CD4-positive, alpha-beta memory T cell (primary cell): Measurements from ENCODE around the gene PTPN7. TPM values are rescaled to one million over a fixed set of nuclear protein-coding genes. Genes with fewer than 3 reads are reported as not detected.
A peak's percentile ranks its signal among the peaks of the same experiment; 100 is the strongest.

Experiments used
- CTCF ChIA-PET: fragments of 350-600 bp; sonication (Branson Sonifier 250); formaldehyde crosslinking; loops from one replicate; lab custom pipeline; 2021; ENCODE audit warnings: inconsistent platforms; ENCODE audit not compliant: partially characterized antibody; lab: Charles Lee
- POLR2A ChIA-PET: fragments of 350-600 bp; sonication (Branson Sonifier 250); formaldehyde crosslinking; loops from one replicate; lab custom pipeline; 2021; ENCODE audit not compliant: partially characterized antibody; lab: Charles Lee
- DNase-seq, 5 donors: peaks; one replicate each; pipeline versions ENCODE4 v3.0.0 to v3.0.0-alpha.2; 2020 to 2022; ENCODE audit warnings: mixed read lengths in 1 of 5
- H3K27ac ChIP-seq: one replicate; pipeline ENCODE4 v1.7.0; 2013; ENCODE audit warnings: low read depth, low read length
- H3K27me3 ChIP-seq: 2 replicates; pipeline ENCODE4 v1.7.0; 2013; ENCODE audit warnings: mild to moderate bottlenecking, low read length, moderate library complexity; ENCODE audit not compliant: insufficient read depth
- H3K36me3 ChIP-seq: 2 replicates; pipeline ENCODE4 v1.7.0; 2013; ENCODE audit warnings: mild to moderate bottlenecking, low read length, moderate library complexity; ENCODE audit not compliant: insufficient read depth
- H3K4me1 ChIP-seq: 2 replicates; pipeline ENCODE4 v1.7.0; 2013; ENCODE audit warnings: mild to moderate bottlenecking, low read length, moderate library complexity; ENCODE audit not compliant: insufficient read depth
- H3K4me3 ChIP-seq, 2 donors: one replicate each; pipeline ENCODE4 v1.7.0; 2013; ENCODE audit warnings: low read length in 2 of 2, mild to moderate bottlenecking in 1 of 2
- H3K9me3 ChIP-seq, 2 donors: one replicate each; pipeline ENCODE4 v1.7.0; 2013; ENCODE audit warnings: low read length in 2 of 2, control low read depth in 1 of 2; ENCODE audit not compliant: control insufficient read depth in 1 of 2
- H3K27ac Mint-ChIP-seq, 7 donors: one replicate each; pipeline ENCODE4 v1.8.0; 2020 to 2021; ENCODE audit warnings: mixed read lengths in 7 of 7, mild to moderate bottlenecking in 6 of 7, inconsistent platforms in 3 of 7, moderate library complexity in 3 of 7
- H3K27me3 Mint-ChIP-seq, 2 donors: one replicate each; pipeline ENCODE4 v1.8.0; 2020 to 2021; ENCODE audit warnings: mixed read lengths in 2 of 2
- H3K36me3 Mint-ChIP-seq, 2 donors: one replicate each; pipeline ENCODE4 v1.8.0; 2020 to 2021; ENCODE audit warnings: mixed read lengths in 2 of 2, inconsistent platforms in 1 of 2, mild to moderate bottlenecking in 1 of 2
- H3K4me1 Mint-ChIP-seq, 4 donors: one replicate each; pipeline ENCODE4 v1.8.0; 2020 to 2021; ENCODE audit warnings: mixed read lengths in 4 of 4, mild to moderate bottlenecking in 1 of 4
- H3K4me3 Mint-ChIP-seq, 8 donors: one replicate each; pipeline ENCODE4 v1.8.0; 2020 to 2021; ENCODE audit warnings: mixed read lengths in 8 of 8, mild to moderate bottlenecking in 7 of 8, moderate library complexity in 6 of 8, inconsistent platforms in 3 of 8
- H3K9me3 Mint-ChIP-seq, 8 donors: one replicate each; pipeline ENCODE4 v1.8.0; 2020 to 2021; ENCODE audit warnings: mixed read lengths in 8 of 8, mild to moderate bottlenecking in 5 of 8, inconsistent platforms in 3 of 8, moderate library complexity in 1 of 8
- intact Hi-C: fragments of 100-400 bp; cut with micrococcal nuclease; formaldehyde crosslinking; loops from one replicate; pipeline ENCODE4 v1.15.1; 2023
- polyA plus RNA-seq, 2 donors: library from polyadenylated mRNA; unstranded; fragments of 300-500 nt; fragmentation: Illumina TruSeq; gene quantifications; one replicate each; pipeline ENCODE4 v1.2.3, GENCODE V29; 2021
- total RNA-seq, 2 experiments: library from RNA; stranded (reverse); gene quantifications; one replicate each; pipeline ENCODE4 v1.2.3, GENCODE V29; 2021

The PTPN7 gene
- total and polyA plus RNA-seq, 4 experiments from 2014 or later = 50.5 to 84.1 (median 68.0) TPM

DNA sequence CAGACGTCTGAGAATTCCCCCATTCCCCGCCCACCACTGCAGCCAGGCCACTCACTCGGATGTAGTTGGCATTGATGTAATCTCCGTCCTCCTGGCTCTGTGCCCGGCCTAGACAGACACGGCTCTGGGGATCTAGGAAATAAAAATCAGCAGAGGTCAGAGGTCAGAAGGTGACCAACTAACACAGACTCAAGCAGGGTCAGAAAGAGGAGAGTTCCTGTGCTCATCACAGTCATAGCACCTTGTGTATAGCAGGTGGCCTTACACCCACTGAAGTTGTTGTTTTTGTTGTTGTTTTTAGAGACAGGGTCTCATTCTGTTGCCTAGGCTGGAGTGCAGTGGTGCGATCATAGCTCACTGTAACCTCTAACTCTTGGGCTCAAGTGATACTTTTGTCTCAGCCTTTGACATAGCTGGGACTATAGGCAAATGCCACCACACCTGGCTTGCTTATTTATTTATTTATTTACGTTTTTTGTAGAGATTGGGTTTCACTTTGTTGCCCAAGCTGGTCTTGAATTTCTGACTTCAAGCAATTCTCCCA is 4.9 kb downstream of the PTPN7 start:
- Mint-ChIP-seq H3K36me3 (peaks cover 38 to 74% of the 10 kb centered on the region in 2 donors), H3K4me1 (peaks cover 34 to 64% (median 50%) of the 10 kb centered on the region in 4 donors), H3K9me3 (no peaks in the 10 kb centered on the region), H3K4me3 (peak overlapping the region in 1 of 8 donors; percentile 11), H3K27me3 (no peaks in the 10 kb centered on the region), H3K27ac (peak overlapping the region; percentile 72 to 95 (median 89))
- ChIA-PET POLR2A (interaction anchor here (1.3 to 10.7 kb wide), 3 partner anchors 6 to 11 kb away, joined by 7 to 164 read pairs (median 30); partner anchors contain the start of genes ARL8A and PTPN7), CTCF (interaction anchor here (0.6 to 4.8 kb wide), 24 partner anchors 8 to 226 kb away, joined by 3 to 40 read pairs (median 4); partner anchors contain the start of genes ARL8A and LGR6)
- Histone ChIP-seq H3K4me3 (no peak overlapping the region), H3K36me3 (peaks cover 64% of the 10 kb centered on the region), H3K4me1 (peaks cover 56% of the 10 kb centered on the region), H3K27ac (peak overlapping the region; percentile 56), H3K9me3 (no peaks in the 10 kb centered on the region), H3K27me3 (no peaks in the 10 kb centered on the region)
- intact Hi-C loops = loop anchor here (2.0 kb wide), 1 partner anchor 29 kb away; no protein-coding TSS in a partner anchor
- peak in 1 of 5 donors; percentile 50 for DNase-seq

DNA sequence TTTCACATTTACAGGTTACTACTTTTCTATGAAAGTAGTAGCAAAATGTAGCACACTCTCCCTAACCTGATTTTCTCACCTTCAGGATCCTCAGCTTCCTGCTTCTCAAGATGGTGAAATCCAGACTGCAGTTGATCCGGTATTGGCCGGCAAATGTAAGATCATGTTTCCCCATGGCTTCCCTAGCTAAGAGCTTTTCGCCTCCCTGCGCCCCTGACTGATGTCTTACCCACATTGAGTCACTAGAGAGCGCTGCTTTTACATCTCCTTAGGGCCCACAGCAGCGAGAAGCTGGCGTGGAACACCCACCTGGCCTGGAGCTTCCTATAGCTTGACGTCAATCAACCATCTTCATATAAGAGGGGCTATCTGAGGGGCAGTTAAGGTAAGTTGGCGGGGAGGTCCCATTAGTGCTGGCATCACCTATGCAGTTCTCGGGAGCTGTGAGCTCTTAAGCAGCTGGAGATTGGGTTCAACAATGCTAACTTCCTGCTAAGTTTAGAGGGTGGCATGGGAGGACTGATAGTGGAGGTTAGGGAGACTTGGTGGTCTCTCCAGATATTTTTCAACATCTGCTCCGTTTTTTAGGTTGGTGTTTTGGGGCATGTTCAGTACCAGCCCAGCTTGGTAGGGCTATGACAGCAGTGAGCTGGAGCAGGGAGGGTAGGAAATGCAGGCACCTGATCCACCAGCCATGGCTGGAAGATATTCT is 5.5 kb downstream of the PTPN7 start:
- peak; percentile 58 to 70 (median 64) for DNase-seq
- peaks cover 55% of the 10 kb centered on the region for H3K4me1 ChIP-seq
- H3K27me3 ChIP-seq = no peaks in the 10 kb centered on the region
- peak overlapping the region in 4 of 8 donors; percentile 26 to 61 (median 39) for H3K4me3 Mint-ChIP-seq
- intact Hi-C loops = loop anchor here (2.0 kb wide), 1 partner anchor 30 kb away; no protein-coding TSS in a partner anchor
- H3K36me3 ChIP-seq = peaks cover 70% of the 10 kb centered on the region
- ChIA-PET POLR2A (interaction anchor here (0.6 to 10.7 kb wide), 6 partner anchors 7 to 120 kb away, joined by 3 to 164 read pairs (median 5); partner anchors contain the start of genes ARL8A and PTPN7), CTCF (interaction anchor here (0.6 to 4.8 kb wide), 26 partner anchors 8 to 565 kb away, joined by 3 to 40 read pairs (median 3); partner anchors contain the start of genes ARL8A and LGR6)
- H3K36me3 Mint-ChIP-seq = peaks cover 39 to 75% of the 10 kb centered on the region in 2 donors
- peak overlapping the region; percentile 72 to 95 (median 90) for H3K27ac Mint-ChIP-seq
- no peaks in the 10 kb centered on the region for H3K9me3 Mint-ChIP-seq
- H3K4me1 Mint-ChIP-seq = peaks cover 32 to 60% (median 48%) of the 10 kb centered on the region in 4 donors
- H3K27me3 Mint-ChIP-seq = no peaks in the 10 kb centered on the region
- H3K9me3 ChIP-seq = no peaks in the 10 kb centered on the region
- H3K27ac ChIP-seq = peak overlapping the region; percentile 56
- no peak overlapping the region for H3K4me3 ChIP-seq

DNA sequence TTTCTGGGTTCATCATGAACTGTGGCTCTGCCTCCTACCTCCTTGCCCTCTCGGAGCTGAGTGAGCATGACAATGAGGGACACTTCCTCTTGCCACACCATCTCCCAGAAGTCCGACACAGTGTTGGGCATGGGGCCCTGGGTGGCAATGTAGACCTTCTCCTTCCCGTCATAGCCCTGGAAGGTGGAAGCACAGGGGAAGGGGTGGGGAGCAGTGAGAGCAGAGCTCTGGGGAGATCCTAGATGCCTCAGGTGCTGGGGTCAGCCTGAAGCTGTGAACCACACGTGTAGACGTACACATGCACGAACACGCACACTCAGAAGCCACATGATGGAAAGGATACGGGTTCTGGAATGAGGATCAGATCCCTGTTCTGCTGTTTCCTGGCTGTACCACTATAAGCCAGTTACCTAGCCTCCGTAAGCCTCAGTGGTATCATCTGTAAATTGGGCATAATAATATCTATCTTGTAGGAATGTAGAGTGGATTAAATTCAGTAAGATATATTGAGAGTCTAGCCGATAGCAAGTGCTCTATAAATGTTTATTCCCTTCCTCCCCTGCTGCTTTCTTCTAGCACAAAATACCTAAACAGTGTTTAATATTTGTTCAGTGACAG is 6.1 kb downstream of the PTPN7 start:
- H3K4me1 ChIP-seq = peaks cover 52% of the 10 kb centered on the region
- ChIA-PET CTCF (interaction anchor here (0.8 to 4.8 kb wide), 20 partner anchors 8 to 565 kb away, joined by 3 to 40 read pairs (median 4); partner anchors contain the start of gene LGR6), POLR2A (interaction anchor here (0.6 to 10.7 kb wide), 6 partner anchors 7 to 121 kb away, joined by 3 to 164 read pairs (median 5); partner anchors contain the start of genes ARL8A and PTPN7)
- Mint-ChIP-seq H3K27me3 (no peaks in the 10 kb centered on the region), H3K27ac (peak overlapping the region; percentile 72 to 95 (median 90)), H3K36me3 (peaks cover 39 to 72% of the 10 kb centered on the region in 2 donors), H3K4me3 (no peak overlapping the region), H3K4me1 (peaks cover 32 to 55% (median 44%) of the 10 kb centered on the region in 4 donors), H3K9me3 (no peaks in the 10 kb centered on the region)
- no peaks in the 10 kb centered on the region for H3K9me3 ChIP-seq
- H3K27ac ChIP-seq = peak overlapping the region; percentile 56
- DNase-seq = no peak
- H3K36me3 ChIP-seq = peaks cover 74% of the 10 kb centered on the region
- H3K4me3 ChIP-seq = no peak overlapping the region
- intact Hi-C loops = loop anchor here (2.0 kb wide), 1 partner anchor 31 kb away; no protein-coding TSS in a partner anchor
- no peaks in the 10 kb centered on the region for H3K27me3 ChIP-seq

DNA sequence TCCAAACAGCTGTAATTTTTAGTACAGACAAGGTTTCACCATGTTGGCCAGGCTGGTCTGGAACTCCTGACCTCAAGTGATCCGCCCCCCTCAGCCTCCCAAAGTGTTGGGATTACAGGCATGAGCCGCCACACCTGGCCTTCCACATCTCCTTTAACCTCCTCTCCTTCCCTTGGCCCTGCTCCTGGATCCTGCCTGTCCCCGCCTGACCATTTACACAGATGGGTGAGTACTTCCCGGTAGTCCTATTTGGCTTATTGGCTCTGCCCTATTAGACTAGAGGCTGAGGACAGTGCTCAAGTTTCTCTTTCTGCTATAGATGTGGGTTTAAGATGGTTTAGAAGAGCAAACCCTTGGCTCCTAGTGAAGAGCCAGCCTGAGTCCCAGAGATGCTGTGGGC is 7.1 kb downstream of the PTPN7 start:
- H3K9me3 Mint-ChIP-seq = no peaks in the 10 kb centered on the region
- Histone ChIP-seq H3K27ac (peak overlapping the region; percentile 56), H3K9me3 (no peaks in the 10 kb centered on the region), H3K27me3 (no peaks in the 10 kb centered on the region), H3K4me1 (peaks cover 43% of the 10 kb centered on the region), H3K36me3 (peaks cover 78% of the 10 kb centered on the region), H3K4me3 (no peak overlapping the region)
- CTCF ChIA-PET = interaction anchor here (0.9 to 4.8 kb wide), 5 partner anchors 9 to 40 kb away, joined by 4 to 40 read pairs (median 7); partner anchors contain the start of gene LGR6
- peaks cover 43 to 75% of the 10 kb centered on the region in 2 donors for H3K36me3 Mint-ChIP-seq
- H3K27me3 Mint-ChIP-seq = no peaks in the 10 kb centered on the region
- intact Hi-C loops = no loop called here
- H3K4me1 Mint-ChIP-seq = peaks cover 29 to 45% (median 37%) of the 10 kb centered on the region in 4 donors
- peak overlapping the region in 1 of 8 donors; percentile 31 for H3K4me3 Mint-ChIP-seq
- no peak for DNase-seq
- POLR2A ChIA-PET = interaction anchor here (1.0 to 10.7 kb wide), 3 partner anchors 7 to 12 kb away, joined by 3 to 164 read pairs (median 30); partner anchors contain the start of genes ARL8A and PTPN7
- peak overlapping the region; percentile 19 to 90 (median 67) for H3K27ac Mint-ChIP-seq

DNA sequence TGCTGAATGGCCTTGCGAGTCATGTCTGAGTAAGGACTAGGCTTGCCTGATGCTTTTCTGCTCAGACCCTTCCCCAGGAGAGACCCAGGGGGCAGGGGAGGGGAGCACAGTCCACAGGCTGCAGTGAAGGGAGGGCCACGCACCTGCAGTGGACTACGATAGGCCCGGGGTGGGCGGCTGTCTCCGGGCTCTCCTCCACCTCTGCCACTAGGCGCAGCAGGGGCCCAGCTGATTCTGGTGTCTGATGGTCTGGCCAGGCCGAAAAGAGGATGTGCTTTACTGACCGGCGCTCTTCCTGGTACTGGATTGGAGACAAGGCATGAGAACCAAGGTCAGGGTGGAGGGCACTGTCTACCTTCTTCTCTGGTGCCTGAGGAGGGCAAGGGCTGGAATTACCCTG is 8.0 kb downstream of the PTPN7 start:
- no peak overlapping the region for H3K27ac ChIP-seq
- intact Hi-C loops = no loop called here
- H3K36me3 Mint-ChIP-seq = peaks cover 44 to 76% of the 10 kb centered on the region in 2 donors

DNA sequence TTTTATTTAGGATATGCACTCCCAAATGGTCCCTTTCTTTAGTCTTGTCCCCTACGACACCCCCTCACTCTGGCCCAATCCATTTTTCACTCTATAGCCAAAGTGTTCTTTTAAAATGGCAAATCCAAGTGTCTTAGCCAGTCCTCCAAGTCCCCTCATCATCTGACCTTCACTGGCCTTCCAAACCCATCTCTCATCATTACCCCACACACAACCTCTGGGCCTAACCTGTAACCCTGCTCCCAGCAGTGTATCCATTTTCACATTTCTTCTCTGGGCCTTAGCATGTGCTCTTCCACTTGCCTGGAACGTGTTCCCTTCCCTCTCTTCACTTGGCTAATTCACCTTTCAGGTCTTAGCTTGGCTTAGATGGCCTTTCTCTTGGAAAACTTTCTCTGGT is 9.4 kb downstream of the PTPN7 start:
- no peak for DNase-seq
- Histone ChIP-seq H3K27ac (no peak overlapping the region), H3K36me3 (peaks cover 80% of the 10 kb centered on the region), H3K4me1 (peaks cover 20% of the 10 kb centered on the region), H3K27me3 (no peaks in the 10 kb centered on the region), H3K4me3 (no peak overlapping the region), H3K9me3 (no peaks in the 10 kb centered on the region)
- Mint-ChIP-seq H3K27ac (peak overlapping the region; percentile 3 to 74 (median 43)), H3K27me3 (no peaks in the 10 kb centered on the region), H3K4me1 (peaks cover 19 to 30% (median 24%) of the 10 kb centered on the region in 4 donors), H3K4me3 (no peak overlapping the region), H3K36me3 (peaks cover 41 to 75% of the 10 kb centered on the region in 2 donors), H3K9me3 (no peaks in the 10 kb centered on the region)
- ChIA-PET POLR2A (interaction anchor here (5.0 kb wide), 1 partner anchor 11 kb away, joined by 30 read pairs; the partner anchor contains the start of gene PTPN7), CTCF (interaction anchor here (1.0 to 2.4 kb wide), 6 partner anchors 9 to 35 kb away, joined by 3 to 7 read pairs (median 4); partner anchors contain the start of gene PTPN7)
- intact Hi-C loops = no loop called here

More for the DNA sequence above, 8.0 kb downstream of the PTPN7 start:
- Mint-ChIP-seq H3K9me3 (no peaks in the 10 kb centered on the region), H3K27me3 (no peaks in the 10 kb centered on the region), H3K4me1 (peaks cover 24 to 37% (median 30%) of the 10 kb centered on the region in 4 donors), H3K27ac (peak overlapping the region in 3 of 7 donors; percentile 70 to 80 (median 79)), H3K4me3 (no peak overlapping the region)
- ChIA-PET CTCF (interaction anchor here (1.0 to 4.8 kb wide), 5 partner anchors 8 to 40 kb away, joined by 3 to 40 read pairs (median 5); partner anchors contain the start of genes LGR6 and PTPN7), POLR2A (interaction anchor here (1.0 to 5.0 kb wide), 2 partner anchors 9 to 13 kb away, joined by 3 to 30 read pairs; partner anchors contain the start of gene PTPN7)
- Histone ChIP-seq H3K4me3 (no peak overlapping the region), H3K9me3 (no peaks in the 10 kb centered on the region), H3K4me1 (peaks cover 34% of the 10 kb centered on the region), H3K36me3 (peaks cover 82% of the 10 kb centered on the region), H3K27me3 (no peaks in the 10 kb centered on the region)
- DNase-seq = no peak
